Ectodermal cell (in vitro differentiated cells): Measurements from ENCODE around the gene HSD3B2. TPM values are rescaled to one million over a fixed set of nuclear protein-coding genes. Genes with fewer than 3 reads are reported as not detected.

Source experiments
- H3K27ac ChIP-seq: 2 replicates; pipeline ENCODE4 v1.7.0; 2013; ENCODE audit warnings: mild to moderate bottlenecking, low read depth, low read length; ENCODE audit not compliant: insufficient read depth, poor library complexity, severe bottlenecking
- H3K27me3 ChIP-seq: 2 replicates; pipeline ENCODE4 v1.7.0; 2013; ENCODE audit warnings: mild to moderate bottlenecking, low read length; ENCODE audit not compliant: insufficient read depth, control insufficient read depth, poor library complexity, severe bottlenecking
- H3K36me3 ChIP-seq: one replicate; pipeline ENCODE4 v1.7.0; 2013; ENCODE audit warnings: low read length; ENCODE audit not compliant: control insufficient read depth, insufficient read depth
- H3K4me1 ChIP-seq: one replicate; pipeline ENCODE4 v1.7.0; 2013; ENCODE audit warnings: low read length; ENCODE audit not compliant: control insufficient read depth, insufficient read depth
- H3K4me3 ChIP-seq: 2 replicates; pipeline ENCODE4 v1.7.0; 2013; ENCODE audit warnings: low read depth, low read length, control low read depth; ENCODE audit not compliant: insufficient read depth
- H3K9me3 ChIP-seq: 2 replicates; pipeline ENCODE4 v1.7.0; 2013; ENCODE audit warnings: mild to moderate bottlenecking, low read length, moderate library complexity; ENCODE audit not compliant: control insufficient read depth
- WGBS, 2 experiments: methylation state at CpG; one replicate each; pipeline ENCODE4 v1.1.7; 2013; ENCODE audit warnings: missing lambda C conversion rate in 2 of 2; 5-methylcytosine and 5-hydroxymethylcytosine counted together
- polyA plus RNA-seq, 4 experiments: library from polyadenylated mRNA; stranded (reverse); fragments of 50-300 nt; gene quantifications; one replicate each; pipeline ENCODE4 v1.2.3, GENCODE V29; 2013

Gene HSD3B2
- not detected for polyA plus RNA-seq (2013, experiment 1 of 4)
- polyA plus RNA-seq (2013, experiment 2 of 4) = not detected
- polyA plus RNA-seq (2013, experiment 3 of 4) = not detected
- not detected for polyA plus RNA-seq (2013, experiment 4 of 4)

DNA sequence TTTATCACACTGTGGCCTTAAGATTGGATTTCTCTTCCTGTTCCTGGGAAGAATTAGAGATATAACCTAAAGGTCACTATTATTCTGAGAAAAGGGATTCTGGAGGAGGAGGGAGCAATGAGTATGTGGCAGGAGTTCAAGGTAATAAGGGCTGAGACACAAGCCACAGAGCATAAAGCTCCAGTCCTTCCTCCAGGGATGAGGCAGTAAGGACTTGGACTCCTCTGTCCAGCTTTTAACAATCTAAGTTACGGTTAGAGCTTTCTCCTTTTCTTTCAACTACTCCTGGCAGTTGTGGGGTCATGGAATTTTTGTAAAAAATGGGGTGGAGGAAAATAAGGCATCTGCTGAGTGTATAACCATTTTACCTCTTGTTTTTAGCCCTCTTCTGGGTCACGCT, at the start of gene HSD3B2:
Gene HSD3B2 (plus strand): TSS at position 201 of the 400 bp plus-strand sequence. CDS start 270 bp downstream, outside the sequence.
- 90 to 96% methylated on average over 2 of the region's 2 CpGs for WGBS, 2 experiments
- Histone ChIP-seq H3K4me3 (no peak within 1 kb of the TSS), H3K27ac (no peak within 1 kb of the TSS), H3K9me3 (no peaks in the 10 kb centered on the region), H3K27me3 (no peaks in the 10 kb centered on the region), H3K36me3 (no peaks in the 10 kb centered on the region), H3K4me1 (no peaks in the 10 kb centered on the region)

GRCh38 chr1:119366424-119366823, 48.5 kb upstream of the HSD3B2 start:
- Histone ChIP-seq H3K27ac (no peak overlapping the region), H3K4me3 (no peak overlapping the region), H3K36me3 (no peaks in the 10 kb centered on the region), H3K27me3 (no peaks in the 10 kb centered on the region), H3K9me3 (no peaks in the 10 kb centered on the region), H3K4me1 (no peaks in the 10 kb centered on the region)
- 93 to 94% methylated on average over 3 of the region's 3 CpGs for WGBS, 2 experiments

- no peak overlapping the region for H3K27ac ChIP-seq
- no peaks in the 10 kb centered on the region for H3K27me3 ChIP-seq
- H3K36me3 ChIP-seq = no peaks in the 10 kb centered on the region
- 75 to 77% methylated on average over 13 of the region's 13 CpGs for WGBS, 2 experiments
- H3K4me1 ChIP-seq = no peaks in the 10 kb centered on the region
- H3K4me3 ChIP-seq = no peak overlapping the region
- no peaks in the 10 kb centered on the region for H3K9me3 ChIP-seq
These were observed 47.4 kb upstream of the HSD3B2 start for GRCh38 chr1:119367432-119368124.

DNA sequence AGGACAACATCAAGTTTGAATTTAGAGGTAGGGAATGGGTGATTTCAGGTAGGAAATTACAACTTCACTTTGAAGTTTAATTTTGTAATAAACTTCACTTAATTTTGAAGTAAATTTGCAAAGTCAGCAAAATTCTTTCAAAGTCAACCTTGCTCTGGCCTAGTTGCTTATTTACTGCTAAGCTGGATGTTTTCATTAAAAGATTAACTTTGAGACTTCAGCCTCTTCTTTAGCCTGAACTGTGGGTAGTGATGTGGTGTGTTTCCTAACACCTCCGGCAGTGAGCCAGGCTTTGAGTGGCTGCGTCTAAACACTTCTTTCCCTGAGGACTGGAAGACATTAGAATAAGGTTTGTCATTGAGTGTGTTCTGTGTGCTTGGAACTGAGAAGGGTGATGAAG, 46.4 kb upstream of the HSD3B2 start, which contains the start of gene HAO2:
Gene HAO2 (plus strand): TSS at position 232 of the 400 bp plus-strand sequence. CDS start 12,301 bp downstream, outside the sequence.
- H3K36me3 ChIP-seq = no peaks in the 10 kb centered on the region
- 94 to 96% methylated on average over 2 of the region's 2 CpGs for WGBS, 2 experiments

GRCh38 chr1:119370748-119371147, 44.2 kb upstream of the HSD3B2 start:
- WGBS, 2 experiments = 90 to 94% methylated on average over 2 of the region's 2 CpGs
- no peaks in the 10 kb centered on the region for H3K4me1 ChIP-seq
- H3K9me3 ChIP-seq = no peaks in the 10 kb centered on the region
- no peak overlapping the region for H3K4me3 ChIP-seq
- H3K27ac ChIP-seq = no peak overlapping the region
- H3K27me3 ChIP-seq = no peaks in the 10 kb centered on the region
- H3K36me3 ChIP-seq = no peaks in the 10 kb centered on the region

More for the DNA sequence above, 46.4 kb upstream of the HSD3B2 start, which contains the start of gene HAO2:
- Histone ChIP-seq H3K4me3 (no peak within 1 kb of the TSS), H3K27ac (no peak within 1 kb of the TSS), H3K27me3 (no peaks in the 10 kb centered on the region), H3K9me3 (no peaks in the 10 kb centered on the region), H3K4me1 (no peaks in the 10 kb centered on the region)

GRCh38 chr1:119371815-119372214, 43.1 kb upstream of the HSD3B2 start:
- H3K4me1 ChIP-seq = no peaks in the 10 kb centered on the region
- no peaks in the 10 kb centered on the region for H3K9me3 ChIP-seq
- WGBS, 2 experiments = 78 to 80% methylated on average over 2 of the region's 2 CpGs
- H3K27ac ChIP-seq = no peak overlapping the region
- no peak overlapping the region for H3K4me3 ChIP-seq
- no peaks in the 10 kb centered on the region for H3K36me3 ChIP-seq
- no peaks in the 10 kb centered on the region for H3K27me3 ChIP-seq

DNA sequence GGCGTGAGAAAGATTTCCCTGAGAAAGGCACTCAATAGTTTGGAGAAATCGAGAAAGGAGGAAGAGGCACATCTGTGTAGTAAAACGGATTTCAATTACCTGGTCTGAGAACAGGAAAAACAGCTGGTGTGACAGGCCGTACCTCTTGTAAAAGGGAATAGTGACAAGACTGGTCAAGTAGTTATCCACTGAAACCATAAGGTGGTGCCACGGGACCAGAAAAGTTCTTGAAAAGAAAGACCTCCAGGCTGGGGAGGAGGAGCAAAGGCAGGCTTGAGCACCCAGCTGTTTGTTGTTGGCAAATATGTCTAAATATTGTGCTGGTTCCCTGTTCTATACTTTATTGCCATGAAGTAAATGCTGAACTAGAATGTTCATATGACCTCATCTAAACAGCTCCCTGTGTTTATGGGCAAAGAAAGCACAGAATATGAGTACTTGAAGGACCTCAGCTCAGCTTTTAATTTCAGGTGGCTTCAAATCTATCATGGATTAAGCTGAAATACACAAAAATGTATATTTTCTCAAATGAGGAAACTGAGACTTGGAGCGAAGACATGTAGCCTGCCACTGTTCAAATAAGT, 42.4 kb upstream of the HSD3B2 start:
- Histone ChIP-seq H3K9me3 (no peaks in the 10 kb centered on the region), H3K4me3 (no peak overlapping the region), H3K27me3 (no peaks in the 10 kb centered on the region), H3K4me1 (no peaks in the 10 kb centered on the region), H3K27ac (no peak overlapping the region), H3K36me3 (no peaks in the 10 kb centered on the region)
- 49 to 51% methylated on average over 6 of the region's 6 CpGs for WGBS, 2 experiments

- no peaks in the 10 kb centered on the region for H3K36me3 ChIP-seq
- no peaks in the 10 kb centered on the region for H3K27me3 ChIP-seq
- no peak overlapping the region for H3K27ac ChIP-seq
- 81 to 86% methylated on average over 2 of the region's 2 CpGs for WGBS, 2 experiments
- no peaks in the 10 kb centered on the region for H3K9me3 ChIP-seq
- no peak overlapping the region for H3K4me3 ChIP-seq
- no peaks in the 10 kb centered on the region for H3K4me1 ChIP-seq
These were observed 41.5 kb upstream of the HSD3B2 start for GRCh38 chr1:119373465-119373864.

DNA sequence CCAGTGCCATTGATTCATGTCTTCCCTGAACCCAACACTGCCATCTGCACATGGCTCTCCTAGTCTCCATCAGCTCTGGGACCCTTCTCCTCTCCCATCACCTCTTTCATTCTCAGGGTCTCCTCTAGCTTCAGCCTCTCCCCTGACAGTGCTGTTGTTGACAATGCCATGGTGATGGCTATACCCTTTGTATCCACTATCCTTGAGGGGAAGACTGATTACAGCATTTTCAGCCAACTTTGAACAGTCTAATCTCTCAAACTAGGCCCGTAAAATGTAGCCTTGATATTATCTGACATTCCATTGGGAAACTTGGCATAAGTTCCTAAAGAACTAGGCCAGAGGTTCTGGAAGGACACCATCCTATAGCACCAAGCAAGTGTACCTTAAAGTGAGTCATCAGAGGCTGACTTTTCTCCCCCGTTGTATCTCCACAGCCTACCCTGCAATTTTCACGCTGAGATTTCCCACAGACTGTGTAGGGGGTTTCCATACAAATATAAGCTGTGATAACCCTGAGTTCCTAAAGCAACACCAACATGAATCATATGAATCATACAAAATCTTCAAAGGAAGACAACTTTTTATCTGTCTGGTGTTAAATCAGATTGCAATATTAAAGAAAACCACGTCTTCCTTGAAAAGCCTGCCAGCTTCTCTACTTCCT, 40.6 kb upstream of the HSD3B2 start:
- H3K4me1 ChIP-seq = no peaks in the 10 kb centered on the region
- H3K9me3 ChIP-seq = no peaks in the 10 kb centered on the region
- H3K27me3 ChIP-seq = no peaks in the 10 kb centered on the region
- H3K27ac ChIP-seq = no peak overlapping the region
- H3K4me3 ChIP-seq = no peak overlapping the region
- WGBS, 2 experiments = 64 to 69% methylated on average over 3 to 4 of the region's 4 CpGs
- no peaks in the 10 kb centered on the region for H3K36me3 ChIP-seq

DNA sequence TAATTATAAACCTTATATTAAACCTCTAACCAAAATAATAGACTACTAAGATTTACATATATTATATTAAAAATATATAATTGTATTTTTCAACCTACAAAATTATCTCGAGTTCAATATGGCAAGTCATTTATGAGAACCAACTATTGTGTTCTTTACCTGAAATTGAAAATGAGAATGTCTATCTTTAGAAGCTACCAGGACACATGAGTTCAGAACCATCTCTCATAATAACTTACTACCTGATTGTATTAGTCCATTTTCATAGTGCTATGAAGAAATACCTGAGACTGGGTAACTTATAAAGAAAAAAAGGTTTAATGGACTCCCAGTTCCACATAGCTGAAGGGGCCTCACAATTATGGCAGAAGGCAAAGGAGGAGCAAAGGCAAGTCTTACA, 39.6 kb upstream of the HSD3B2 start:
- H3K9me3 ChIP-seq = no peaks in the 10 kb centered on the region
- no peak overlapping the region for H3K4me3 ChIP-seq
- no peaks in the 10 kb centered on the region for H3K27me3 ChIP-seq
- no peaks in the 10 kb centered on the region for H3K4me1 ChIP-seq
- H3K36me3 ChIP-seq = no peaks in the 10 kb centered on the region
- H3K27ac ChIP-seq = no peak overlapping the region
- 90% methylated on average over 1 of the region's 1 CpG; no CpG with 5 or more reads in 1 of the 2 experiments for WGBS, 2 experiments
